HG02571 (cell line): ENCODE data around the gene RIPPLY3.
A peak's percentile ranks its signal among the peaks of the same experiment; 100 is the strongest.

ENCODE experiments used
- ATAC-seq: cut with Tn5 transposase; IDR thresholded peaks from one replicate; pipeline ENCODE4 v1.9.1; 2021; ENCODE audit warnings: mild to moderate bottlenecking, moderate library complexity; ENCODE audit not compliant: unreplicated experiment

Gene RIPPLY3, protein sequence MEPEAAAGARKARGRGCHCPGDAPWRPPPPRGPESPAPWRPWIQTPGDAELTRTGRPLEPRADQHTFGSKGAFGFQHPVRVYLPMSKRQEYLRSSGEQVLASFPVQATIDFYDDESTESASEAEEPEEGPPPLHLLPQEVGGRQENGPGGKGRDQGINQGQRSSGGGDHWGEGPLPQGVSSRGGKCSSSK

DNA sequence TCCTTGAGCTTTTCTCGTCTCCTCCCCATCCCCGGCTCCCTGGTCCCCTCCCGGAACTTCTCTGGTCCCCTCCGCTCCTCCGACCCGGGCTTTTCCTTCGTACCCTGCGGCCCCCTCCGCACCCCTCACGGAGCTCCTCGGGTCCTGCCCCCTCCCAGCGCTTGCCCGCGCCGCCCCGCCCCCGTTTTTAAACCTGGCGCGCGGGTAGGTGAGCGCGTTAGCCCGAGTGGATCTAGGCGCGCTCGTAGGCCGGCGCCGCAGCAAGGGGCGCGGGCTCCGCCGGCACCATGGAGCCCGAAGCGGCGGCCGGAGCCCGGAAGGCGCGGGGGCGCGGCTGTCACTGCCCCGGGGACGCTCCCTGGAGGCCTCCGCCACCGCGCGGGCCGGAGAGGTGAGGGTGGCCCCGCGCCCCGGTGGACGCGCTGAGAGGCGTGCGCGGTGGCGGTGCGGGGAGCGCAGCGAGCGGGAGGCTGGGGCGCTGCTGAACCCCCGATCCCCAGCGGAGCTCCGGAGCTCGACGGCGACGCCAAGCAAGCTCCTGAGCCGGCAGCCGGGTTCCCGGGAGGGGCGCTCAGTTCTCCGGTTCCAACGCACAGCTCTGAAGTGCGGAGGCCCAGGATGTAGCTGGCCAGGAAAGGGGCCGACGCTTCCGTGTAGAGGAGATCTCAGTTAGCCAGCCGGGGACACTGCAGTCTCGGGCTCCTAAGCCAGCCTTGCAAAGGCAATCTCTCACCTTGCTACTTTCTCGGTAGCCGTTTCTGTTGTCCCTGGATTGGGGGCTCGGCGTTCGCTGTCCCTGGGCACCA lies at the start of gene RIPPLY3:
Gene RIPPLY3, plus strand, starts transcription at position 217 of the 806 bp plus-strand sequence. Its CDS starts 71 bp downstream, at position 288.
- ATAC-seq: no peak

DNA sequence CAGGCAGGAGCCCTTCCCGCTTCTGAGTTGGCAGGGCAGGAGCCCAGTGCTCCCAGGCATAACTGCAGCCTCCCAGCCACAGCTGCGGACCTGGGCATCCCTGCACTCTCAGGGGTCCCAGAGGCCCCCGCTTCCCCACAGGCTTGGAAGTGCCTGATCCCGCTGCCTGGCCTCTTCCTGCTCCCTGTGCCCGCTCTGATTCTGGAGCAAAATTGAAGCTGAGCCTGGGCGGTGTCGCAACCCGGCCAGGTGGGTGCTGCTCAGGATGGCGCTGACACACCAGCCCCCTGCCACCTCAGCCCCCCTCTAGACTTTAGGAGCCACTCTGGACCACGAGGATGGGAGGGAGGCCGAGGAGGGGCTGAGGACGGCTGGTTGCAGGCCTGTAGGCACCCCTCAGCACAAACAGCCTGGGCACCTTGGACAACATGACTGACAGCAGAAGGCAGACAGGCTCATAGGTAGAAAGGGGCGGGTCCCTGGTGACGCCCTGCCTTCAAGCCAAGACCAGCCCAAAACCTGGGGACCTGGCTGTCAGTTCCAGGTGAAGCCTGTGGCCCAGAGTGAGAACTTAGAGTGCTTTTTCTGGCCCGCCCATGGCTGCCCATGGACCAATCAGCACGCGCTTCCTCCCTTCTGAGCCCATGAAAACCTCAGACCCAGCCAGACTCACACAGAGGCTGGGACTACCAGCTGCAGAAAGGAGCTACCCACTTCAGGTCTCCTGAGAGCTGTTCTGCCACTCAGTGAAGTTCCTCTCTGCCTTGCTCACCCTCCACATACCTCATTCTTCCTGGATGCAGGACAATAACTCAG lies 47.3 kb upstream of the RIPPLY3 start:
- ATAC-seq: no peak

DNA sequence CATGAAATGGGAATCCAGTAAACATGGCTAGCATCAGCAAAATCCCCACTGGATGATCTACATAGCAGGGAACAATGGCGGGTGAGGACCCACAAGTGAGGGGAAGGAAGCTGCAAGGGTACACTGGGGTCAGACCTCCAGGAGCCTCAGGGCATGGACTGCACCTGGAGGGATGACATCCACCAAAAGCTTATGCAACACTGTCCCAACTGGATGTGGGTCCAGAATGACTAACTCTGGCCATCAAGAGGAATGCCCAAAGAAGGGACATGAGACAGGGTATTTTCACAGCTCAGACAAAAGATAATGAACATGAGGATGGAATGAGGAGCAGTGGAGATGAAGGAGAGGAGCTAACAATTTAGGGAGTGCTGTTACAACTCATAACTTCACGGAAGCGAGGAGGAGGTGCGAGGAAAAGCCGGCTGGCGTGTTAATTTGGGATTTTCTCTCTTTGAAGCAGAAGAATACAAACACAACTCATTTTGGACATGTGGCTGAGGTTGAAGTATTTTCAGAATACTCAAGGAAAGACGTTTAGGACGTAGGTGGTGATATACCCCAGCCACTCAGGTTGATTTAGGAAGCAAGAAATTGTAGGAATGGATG lies 45.7 kb upstream of the RIPPLY3 start:
- no peak for ATAC-seq

DNA sequence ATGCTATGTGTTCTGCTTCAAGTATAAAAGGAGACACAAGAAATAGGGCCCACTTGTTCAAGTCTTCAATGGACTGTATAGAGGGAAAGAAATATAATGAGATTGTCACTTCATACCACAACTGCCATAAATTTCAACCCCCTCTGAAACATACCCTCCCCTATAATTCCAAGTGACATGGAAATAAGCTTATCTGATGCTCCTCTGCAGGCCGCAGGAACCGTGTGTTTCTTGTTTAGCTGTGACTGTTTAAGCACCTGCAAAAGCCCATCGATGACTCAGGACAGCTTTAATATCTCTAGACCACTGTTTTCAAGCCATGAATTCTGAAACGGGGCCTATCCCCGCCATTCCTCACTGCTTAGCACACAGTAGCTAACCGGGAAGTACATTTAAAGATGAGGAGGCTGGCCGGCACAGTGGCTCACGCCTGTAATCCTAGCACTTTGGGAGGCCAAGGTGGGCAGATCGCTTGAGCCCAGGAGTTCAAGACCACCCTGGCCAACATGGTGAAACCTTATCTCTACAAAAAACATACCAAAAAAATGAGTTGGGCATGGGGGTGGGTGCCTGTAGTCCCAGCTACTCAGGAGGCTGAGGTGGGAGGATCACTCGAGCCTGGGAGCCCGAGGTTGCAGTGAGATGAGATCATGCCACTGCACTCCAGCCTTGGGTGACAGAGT lies 44.3 kb upstream of the RIPPLY3 start:
- no peak for ATAC-seq

DNA sequence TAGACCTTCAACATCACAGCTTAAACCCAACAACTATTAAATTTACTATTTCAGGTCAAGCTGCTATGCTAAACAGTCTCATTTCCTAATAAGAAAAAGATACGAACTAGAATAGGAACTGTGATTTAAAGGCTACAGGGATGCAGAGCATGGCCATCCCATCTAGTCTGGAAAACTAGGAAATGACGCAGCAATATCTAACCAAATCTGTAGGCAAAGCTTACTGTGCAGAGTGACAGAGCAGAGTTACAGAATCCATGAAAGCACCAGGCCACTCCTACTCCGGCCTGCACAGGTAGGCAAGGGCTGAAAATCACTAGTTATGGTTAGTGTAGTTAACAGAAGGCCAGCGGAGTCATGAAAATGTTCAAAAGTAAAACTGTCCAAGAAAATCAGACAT lies 42.1 kb upstream of the RIPPLY3 start:
- ATAC-seq: no peak

DNA sequence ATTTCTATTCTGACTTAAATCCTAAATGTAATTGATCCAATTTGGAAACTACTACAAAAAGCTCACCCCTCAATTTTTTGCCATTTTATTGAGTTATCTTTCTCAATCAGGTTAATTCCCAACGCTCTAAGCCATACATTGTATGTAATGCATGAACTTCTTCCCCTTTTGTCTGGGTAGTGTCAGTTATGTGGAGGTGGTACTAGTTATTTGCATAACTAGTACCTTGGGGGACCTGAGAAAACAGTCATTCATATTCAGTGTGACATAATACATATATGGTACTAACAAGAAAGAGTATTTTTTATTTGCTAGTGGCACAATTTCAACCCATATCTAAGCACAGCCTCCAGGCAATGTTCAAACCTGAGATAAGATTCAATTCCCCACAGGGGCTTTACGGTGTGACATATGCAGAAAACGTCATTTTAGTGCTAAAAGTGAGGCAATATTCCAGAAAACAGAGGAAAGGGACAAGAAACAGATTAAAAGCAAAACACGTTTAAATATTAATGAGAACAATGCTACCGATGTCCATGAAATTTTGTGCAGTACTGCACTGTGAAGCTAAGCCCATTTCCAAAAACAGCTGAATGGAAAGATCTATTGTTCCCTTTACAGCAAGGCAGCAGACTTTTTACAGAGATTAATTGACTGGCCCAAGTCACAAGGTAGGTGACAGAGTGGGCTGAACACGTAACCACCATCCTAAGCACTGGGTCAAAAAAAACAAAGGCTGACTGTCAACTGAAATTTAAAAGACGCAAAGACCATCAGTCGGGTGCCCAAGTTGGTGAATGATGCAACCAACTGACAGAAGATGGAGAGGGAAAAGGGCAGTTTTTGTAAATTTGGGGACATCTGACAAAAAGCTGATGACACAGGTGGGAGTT lies 41.4 kb upstream of the RIPPLY3 start:
- ATAC-seq: no peak

DNA sequence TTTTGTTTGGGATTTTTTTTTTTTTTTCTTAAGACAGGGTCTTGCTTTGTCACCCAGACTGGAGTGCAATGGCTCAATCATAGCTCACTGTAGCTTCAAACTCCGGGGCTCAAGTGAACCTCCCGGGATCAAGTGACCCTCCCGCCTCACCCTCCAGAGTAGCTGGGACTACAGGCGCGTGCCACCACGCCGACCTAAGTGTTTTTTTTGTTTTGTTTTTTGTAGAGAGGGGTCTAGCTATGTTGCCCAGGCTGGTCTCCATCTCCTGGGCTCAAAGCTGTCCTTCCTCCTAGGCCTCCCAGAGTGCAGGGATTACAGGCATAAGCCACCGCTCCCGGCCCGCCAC lies 40.8 kb upstream of the RIPPLY3 start:
- no peak for ATAC-seq

DNA sequence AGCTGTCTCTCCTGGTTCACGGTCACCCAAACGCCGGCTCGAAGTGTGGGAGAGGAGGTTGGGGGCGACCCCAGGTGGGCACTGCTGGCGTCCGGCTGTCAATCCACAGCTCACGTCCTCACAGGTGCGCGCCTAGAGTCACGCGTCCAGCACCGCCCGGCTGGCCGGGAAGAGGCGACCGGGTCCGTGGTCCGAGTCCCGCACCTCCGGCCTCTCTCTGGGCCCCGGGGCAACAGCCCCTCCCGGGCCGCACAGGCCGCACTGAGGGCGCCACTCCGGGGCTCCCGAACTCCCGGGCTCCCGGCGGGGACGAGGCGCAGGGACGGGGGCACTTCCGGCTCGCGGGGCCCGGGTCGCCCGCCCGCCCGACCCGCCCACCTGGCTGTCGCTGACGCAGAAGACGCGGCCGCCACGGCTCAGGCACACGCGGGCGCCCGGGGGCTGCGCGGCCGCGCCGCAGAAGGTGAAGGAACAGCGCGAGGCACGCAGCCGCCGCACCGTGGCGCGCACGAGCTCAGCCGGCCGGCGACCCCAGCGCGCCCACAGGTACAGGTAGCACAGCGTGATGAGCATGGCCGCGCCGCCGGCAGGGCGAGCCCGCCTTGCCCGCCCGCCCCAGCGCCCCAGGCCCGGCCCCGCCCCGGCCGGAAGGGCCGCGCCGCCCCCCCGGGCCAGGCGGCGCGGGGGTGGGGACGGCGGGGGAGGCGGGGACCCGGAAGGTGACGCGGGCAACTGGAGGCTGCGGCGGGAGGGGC lies 40.3 kb upstream of the RIPPLY3 start, which contains the start of gene HLCS:
Gene HLCS, minus strand, starts transcription at position 604 of the 755 bp plus-strand sequence. Its CDS starts 31 bp downstream, at position 573.
- ATAC-seq: peak; percentile 80

DNA sequence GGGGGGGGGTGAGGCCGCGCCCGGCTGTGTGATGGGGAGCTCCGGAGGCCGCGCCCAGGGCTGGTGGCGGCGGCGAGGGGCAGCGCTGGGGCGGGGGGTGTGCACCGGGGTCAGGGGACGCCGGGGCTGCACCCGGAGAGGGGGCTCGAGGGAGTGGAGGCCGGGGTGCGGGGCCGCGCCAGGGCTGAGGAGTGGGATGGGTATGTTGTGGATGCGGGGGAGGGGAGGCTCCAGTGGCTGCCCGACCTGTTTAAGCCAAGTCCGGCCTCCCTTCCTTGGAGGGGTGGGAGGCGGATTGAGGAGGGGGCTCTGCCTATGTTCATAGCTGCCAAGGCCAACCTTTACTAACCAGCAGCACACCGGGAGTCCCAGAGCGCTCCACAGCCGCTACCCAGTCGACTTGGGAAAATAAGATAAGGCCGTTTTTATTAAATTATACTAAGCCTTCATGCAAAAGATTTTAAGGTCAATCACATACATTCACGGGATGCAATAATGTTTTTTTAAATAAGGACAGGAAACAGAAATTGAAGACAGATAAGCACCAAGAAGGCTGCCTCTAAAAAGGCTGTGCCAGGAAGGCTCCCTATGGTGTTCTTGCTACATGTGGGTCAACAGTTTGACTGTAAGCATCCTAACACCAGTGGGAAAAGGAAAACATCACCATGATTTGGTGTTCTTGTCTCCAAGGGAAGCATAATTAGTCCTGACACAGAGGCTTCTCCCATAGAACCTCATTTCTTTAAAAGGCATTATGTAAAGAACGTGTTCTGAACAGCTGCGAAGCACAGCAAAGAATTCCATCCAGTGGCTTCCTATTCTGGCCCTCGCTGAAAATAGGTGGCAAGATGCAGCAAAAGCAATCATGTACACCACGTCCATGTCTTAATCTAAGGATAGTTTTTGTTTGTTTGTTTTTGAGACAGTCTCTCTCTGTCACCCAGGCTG lies 39.4 kb upstream of the RIPPLY3 start:
- peak; percentile 17 for ATAC-seq

DNA sequence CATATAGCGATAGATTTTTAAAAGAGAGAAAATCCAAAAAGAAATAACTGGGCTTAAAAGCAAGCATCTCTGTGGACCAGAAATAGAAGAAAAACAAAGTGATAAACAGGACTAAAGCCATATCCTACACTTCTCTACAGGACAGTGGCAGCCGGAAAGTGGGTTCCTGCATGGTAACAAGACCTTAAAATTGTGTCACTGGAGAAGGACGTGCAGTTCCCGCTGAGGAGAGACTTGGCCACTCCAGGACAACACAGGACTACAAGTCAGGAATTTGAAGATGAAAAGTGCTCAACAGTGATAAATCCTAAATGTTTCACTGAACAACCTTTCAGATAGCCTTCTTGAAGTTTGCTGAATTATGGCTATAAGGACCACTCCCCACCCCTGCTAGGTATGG lies 38.1 kb upstream of the RIPPLY3 start:
- ATAC-seq: no peak

DNA sequence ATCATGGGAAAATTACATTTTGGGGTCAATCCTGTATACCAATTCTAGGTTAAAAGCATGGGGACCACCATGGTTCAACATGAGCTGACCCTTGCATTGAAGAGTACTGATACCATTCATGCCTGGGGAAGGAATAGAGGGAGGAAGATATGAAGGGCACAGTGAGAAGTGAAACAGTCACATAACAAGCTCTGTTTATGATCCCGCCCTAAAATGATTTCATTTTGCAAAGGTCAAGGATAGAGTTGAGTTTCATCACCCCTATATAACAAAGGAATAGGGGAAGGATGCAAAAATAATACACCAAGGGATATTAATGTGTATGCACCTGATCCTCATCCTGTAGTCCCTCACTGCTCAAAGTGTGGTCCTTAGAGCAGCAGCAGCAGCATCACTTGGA lies 37.5 kb upstream of the RIPPLY3 start:
- no peak for ATAC-seq

DNA sequence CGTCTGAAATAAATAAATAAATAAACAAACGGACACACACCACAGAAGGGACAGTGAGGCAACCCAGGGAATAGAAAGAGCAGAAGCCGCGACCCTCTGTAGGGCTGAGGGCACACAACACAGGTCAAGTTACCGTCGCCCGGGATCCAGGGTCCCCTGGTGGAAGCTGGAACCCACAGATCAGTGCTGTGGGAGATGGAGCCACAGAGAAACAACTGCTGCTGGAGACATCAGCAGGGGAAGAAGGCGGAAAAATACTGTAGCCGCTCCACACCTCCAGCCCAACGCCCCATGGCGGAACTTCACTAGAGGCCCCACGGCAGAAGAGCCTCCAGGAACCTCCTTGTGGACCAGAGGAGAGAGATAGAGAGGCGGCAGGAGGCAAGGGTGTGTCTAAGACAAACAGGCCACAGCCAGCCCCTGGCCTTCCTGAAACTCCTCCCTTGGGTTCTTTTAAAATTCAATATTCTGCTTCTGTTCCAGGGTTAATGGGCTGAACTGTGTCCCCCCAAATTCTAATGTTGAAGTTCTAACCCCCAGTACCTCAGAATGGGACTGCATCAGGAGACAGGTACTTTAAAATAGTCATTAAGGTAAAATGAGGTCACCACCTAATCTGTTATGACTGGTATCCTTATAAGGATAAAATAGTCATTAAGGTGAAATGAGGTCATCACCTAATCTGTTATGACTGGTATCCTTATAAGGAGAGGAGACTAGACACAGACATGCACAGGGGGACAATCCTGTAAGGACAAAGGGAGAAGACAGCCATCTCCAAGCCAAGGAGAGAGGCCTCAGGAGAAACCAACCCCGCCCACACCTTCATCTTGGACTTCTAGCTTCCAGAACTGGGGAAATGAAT lies 32.3 kb upstream of the RIPPLY3 start:
- ATAC-seq: no peak

DNA sequence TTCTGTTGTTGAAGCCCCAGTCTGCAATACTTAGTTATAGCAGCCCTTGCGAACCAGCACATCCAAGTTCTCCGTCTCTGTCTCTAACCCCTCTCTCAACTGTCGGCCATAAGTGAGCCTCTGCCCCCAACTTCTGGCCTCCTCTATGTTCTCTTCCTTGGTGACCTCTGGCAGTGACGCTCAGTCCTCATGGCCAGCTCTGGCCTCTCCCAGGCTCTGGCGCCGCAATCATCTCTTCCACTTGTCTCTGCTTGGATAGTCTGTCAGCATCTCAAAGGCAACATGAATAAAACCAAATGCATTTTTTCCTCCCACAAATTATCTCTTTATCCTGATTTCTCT lies 31.7 kb upstream of the RIPPLY3 start:
- ATAC-seq: no peak

DNA sequence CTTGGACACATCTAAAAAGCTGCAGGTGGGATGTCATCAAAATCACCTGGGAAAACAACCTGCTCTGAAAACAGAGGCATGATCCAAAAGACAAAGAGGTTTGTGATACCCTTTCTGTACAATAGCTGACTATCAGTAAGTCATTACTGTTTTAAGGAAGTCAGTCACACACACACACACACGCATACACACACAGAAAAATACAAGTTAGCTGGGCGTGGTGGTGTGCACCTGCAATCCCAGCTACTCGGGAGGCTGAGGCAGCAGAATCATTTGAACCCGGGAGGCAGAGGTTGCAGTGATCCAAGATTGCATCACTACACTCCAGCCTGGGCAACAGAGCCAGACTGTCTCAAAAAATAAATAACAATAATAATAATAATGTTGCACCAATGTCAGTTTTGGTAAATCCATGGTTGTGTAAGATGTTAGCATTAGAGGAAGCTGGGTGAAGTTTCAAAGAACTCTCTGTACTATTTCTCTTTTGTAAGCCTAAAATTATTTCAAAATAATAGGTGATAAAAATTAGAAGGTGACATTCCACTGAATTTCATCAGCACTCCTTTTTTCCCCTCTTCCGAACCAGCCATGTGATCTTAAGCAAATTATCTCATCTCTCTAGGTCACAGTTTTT lies 30.2 kb upstream of the RIPPLY3 start:
- no peak for ATAC-seq

DNA sequence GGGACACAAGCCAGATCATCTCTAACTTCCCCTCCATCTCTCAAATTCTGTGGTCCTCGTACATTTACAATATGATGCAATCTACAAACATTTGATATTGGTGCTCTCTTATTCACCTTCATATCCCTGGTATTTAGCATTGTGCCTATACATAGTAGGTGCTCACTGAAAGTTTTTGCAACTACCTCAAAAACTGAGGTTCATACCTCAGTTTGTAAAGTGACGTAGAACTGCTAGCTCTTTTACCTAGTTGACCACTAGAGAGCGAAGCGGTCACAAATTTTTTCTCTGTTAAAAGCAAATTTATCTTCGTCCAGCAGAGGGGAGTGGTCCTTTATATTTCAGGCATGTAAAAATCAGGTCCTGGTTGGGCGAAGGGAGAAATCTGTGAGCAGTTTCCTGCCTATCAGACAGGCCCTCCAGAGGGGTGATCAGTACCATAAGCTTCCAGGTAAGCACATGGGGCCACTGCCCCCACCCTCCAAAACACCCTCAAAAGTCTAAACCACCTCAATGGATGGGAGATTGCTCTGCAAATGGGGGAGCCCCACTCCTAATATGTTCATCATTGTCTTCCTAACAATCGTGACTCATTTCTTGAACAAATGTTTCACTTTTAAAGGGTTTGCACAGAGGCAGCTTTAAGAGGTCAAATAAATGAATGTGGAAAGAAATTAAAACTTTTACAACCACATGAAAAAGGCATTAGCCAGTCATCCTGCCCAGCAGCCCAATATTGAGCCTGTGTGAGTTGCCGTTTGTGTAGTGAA lies 29.4 kb upstream of the RIPPLY3 start:
- no peak for ATAC-seq
